ENCODE results near the gene SPINT1.

Gene SPINT1

GRCh38 chr15:40843885-40844695 lies at the start of gene SPINT1:
SPINT1 (plus strand) TSS chr15:40844048; CDS start chr15:40844555, 507 bp downstream.
- DNase-seq (ENCODE audit: low read depth in 2 of 2) = peak; percentile 13 to 14

GRCh38 chr15:40796041-40796440 lies 47.8 kb upstream of the SPINT1 start:
- no peak for DNase-seq (ENCODE audit: low read depth in 2 of 2)

GRCh38 chr15:40796512-40796911 lies 47.3 kb upstream of the SPINT1 start:
- no peak for DNase-seq (ENCODE audit: low read depth in 2 of 2)

GRCh38 chr15:40799523-40799922 lies 44.3 kb upstream of the SPINT1 start:
- DNase-seq (ENCODE audit: low read depth in 2 of 2) = no peak

GRCh38 chr15:40803076-40803475 lies 40.8 kb upstream of the SPINT1 start:
- DNase-seq (ENCODE audit: low read depth in 2 of 2) = no peak

- no peak for DNase-seq (ENCODE audit: low read depth in 2 of 2)
Measured at GRCh38 chr15:40803688-40804087, 40.2 kb upstream of the SPINT1 start.

- DNase-seq (ENCODE audit: low read depth in 2 of 2) = no peak
Measured at GRCh38 chr15:40806672-40807027, 37.2 kb upstream of the SPINT1 start.

- DNase-seq (ENCODE audit: low read depth in 2 of 2) = peak; percentile 81 to 89
Measured at GRCh38 chr15:40807028-40807887, 36.6 kb upstream of the SPINT1 start, which contains the start of the genes DNAJC17 and ZFYVE19. DNAJC17 (minus strand) TSS chr15:40807473; CDS start chr15:40807446, 27 bp downstream. ZFYVE19 (plus strand) TSS chr15:40807089; CDS start chr15:40807590, 501 bp downstream.

- DNase-seq (ENCODE audit: low read depth in 2 of 2) = no peak
Measured at GRCh38 chr15:40807888-40808461, 35.9 kb upstream of the SPINT1 start.

GRCh38 chr15:40808861-40809450 lies 34.9 kb upstream of the SPINT1 start:
- no peak for DNase-seq (ENCODE audit: low read depth in 2 of 2)

GRCh38 chr15:40812721-40813425 lies 31.0 kb upstream of the SPINT1 start:
- no peak for DNase-seq (ENCODE audit: low read depth in 2 of 2)

- DNase-seq (ENCODE audit: low read depth in 2 of 2) = no peak
Measured at GRCh38 chr15:40815042-40815698, 28.7 kb upstream of the SPINT1 start.

- DNase-seq (ENCODE audit: low read depth in 2 of 2) = no peak
Measured at GRCh38 chr15:40819048-40819447, 24.8 kb upstream of the SPINT1 start.

- DNase-seq (ENCODE audit: low read depth in 2 of 2) = no peak
Measured at GRCh38 chr15:40821195-40821594, 22.7 kb upstream of the SPINT1 start.

- no peak for DNase-seq (ENCODE audit: low read depth in 2 of 2)
Measured at GRCh38 chr15:40823572-40824343, 20.1 kb upstream of the SPINT1 start.

- DNase-seq (ENCODE audit: low read depth in 2 of 2) = no peak
Measured at GRCh38 chr15:40825661-40826422, 18.0 kb upstream of the SPINT1 start.

- no peak for DNase-seq (ENCODE audit: low read depth in 2 of 2)
Measured at GRCh38 chr15:40826423-40827075, 17.3 kb upstream of the SPINT1 start.

- DNase-seq (ENCODE audit: low read depth in 2 of 2) = no peak
Measured at GRCh38 chr15:40828447-40829036, 15.3 kb upstream of the SPINT1 start, which contains the start of gene PPP1R14D. PPP1R14D (minus strand) TSS chr15:40828708; CDS start chr15:40828641, 67 bp downstream.

All from stimulated activated CD8-positive, alpha-beta memory T cell treated with anti-CD3 and anti-CD28 coated beads, Interleukin-7, amount 100 ng/mL, for 1 hour (primary cell).